Upper lobe of left lung (tissue), 6 donors: ENCODE data around the gene TGFB2. TPM values are rescaled to one million over a fixed set of nuclear protein-coding genes. Genes with fewer than 3 reads are reported as not detected.
A peak's percentile ranks its signal among the peaks of the same experiment; 100 is the strongest.

Experiments used
- ATAC-seq, 2 donors: fragments of 200-7000 bp; cut with Tn5 transposase; one replicate each; pipeline ENCODE4 v1.9.1; 2022; ENCODE audit warnings: mild to moderate bottlenecking in 2 of 2, moderate library complexity in 2 of 2; ENCODE audit not compliant: low FRiP score in 2 of 2
- DNase-seq, 2 donors: peaks; one replicate each; pipeline ENCODE4 v3.0.0-alpha.2; 2019 to 2020
- H3K27ac ChIP-seq, 4 donors: fragments of 200-600 bp; sonication (generic); one replicate each; pipeline ENCODE4 v1.5.1; 2016 to 2019
- H3K27me3 ChIP-seq, 4 donors: fragments of 200-600 bp; sonication (generic); one replicate each; pipeline ENCODE4 v1.5.1; 2017 to 2019
- H3K36me3 ChIP-seq, 4 donors: fragments of 200-600 bp; sonication (generic); one replicate each; pipeline ENCODE4 v1.5.1; 2016 to 2019
- H3K4me1 ChIP-seq, 4 donors: fragments of 200-600 bp; sonication (generic); one replicate each; pipeline ENCODE4 v1.5.1; 2018 to 2019
- H3K4me3 ChIP-seq, 4 donors: fragments of 200-600 bp; sonication (generic); one replicate each; pipeline ENCODE4 v1.5.1; 2017 to 2019; ENCODE audit warnings: mild to moderate bottlenecking in 2 of 4, moderate library complexity in 1 of 4
- H3K9me3 ChIP-seq, 4 donors: fragments of 200-600 bp; sonication (generic); one replicate each; pipeline ENCODE4 v1.5.1; 2018 to 2019
- CTCF ChIP-seq, 6 experiments: fragments of 450-650 bp in 4 of 6; fragments of 200-600 bp in 2 of 6; sonication (generic) in 2 of 6; IDR thresholded peaks; one replicate each; pipeline ENCODE4 v1.5.1; 2016 to 2019; ENCODE audit warnings: antibody characterized with exemption in 6 of 6
- EP300 ChIP-seq, 4 donors: sonication (generic); formaldehyde crosslinking; IDR thresholded peaks; one replicate each; pipeline ENCODE4 v1.5.1; 2017; ENCODE audit warnings: antibody characterized with exemption in 4 of 4, control low read depth in 2 of 4
- POLR2A ChIP-seq, 4 donors: fragments of 450-650 bp; IDR thresholded peaks; one replicate each; pipeline ENCODE4 v1.5.1; 2016 to 2017; ENCODE audit warnings: antibody characterized with exemption in 4 of 4, mild to moderate bottlenecking in 2 of 4
- POLR2AphosphoS5 ChIP-seq, 2 donors: sonication (generic); formaldehyde crosslinking; IDR thresholded peaks; one replicate each; pipeline ENCODE4 v1.5.1; 2017; ENCODE audit warnings: antibody characterized with exemption in 2 of 2
- WGBS, 2 donors: methylation state at CpG; one replicate each; pipeline ENCODE4 v1.1.5; 2017 to 2018; 5-methylcytosine and 5-hydroxymethylcytosine counted together
- total RNA-seq, 6 donors: library from RNA; depleted of rRNA in 4 of 6; stranded (reverse); fragments of >200 nt in 4 of 6; gene quantifications; one replicate each; pipeline versions ENCODE4 v1.1.0 to v1.2.1, GENCODE V29; 2016 to 2021
- donor health status: DM: no; HTN: no; CAD: no; lungs with moderate emphysema.
- donor health status: DM: no; HTN: yes; CAD: no; lungs with severe emphysema.

The TGFB2 gene
- total RNA-seq, 6 donors from 2014 or later: 4.2 to 13.7 (median 9.9) TPM

- ATAC-seq: no peak
- 67 to 80% methylated on average over 3 of the region's 3 CpGs for WGBS, 2 donors
Observed at GRCh38 chr1:218476385-218476784, 131.2 kb downstream of the TGFB2 start.

GRCh38 chr1:218478336-218478735 is 133.2 kb downstream of the TGFB2 start:
- H3K9me3 ChIP-seq: no peaks in the 10 kb centered on the region
- WGBS, 2 donors: 86 to 90% methylated on average over 4 of the region's 4 CpGs
- no peaks in the 10 kb centered on the region for H3K27me3 ChIP-seq

More at GRCh38 chr1:218476385-218476784, 131.2 kb downstream of the TGFB2 start:
- TF ChIP-seq CTCF (IDR thresholded peaks at IDR 0.05) (no peak), EP300 (IDR thresholded peaks at IDR 0.05) (no peak), POLR2A (IDR thresholded peaks at IDR 0.05) (no peak), POLR2AphosphoS5 (IDR thresholded peaks at IDR 0.05) (no peak)
- Histone ChIP-seq H3K36me3 (no peaks in the 10 kb centered on the region), H3K4me3 (no peak overlapping the region), H3K27me3 (no peaks in the 10 kb centered on the region), H3K4me1 (peaks cover 4 to 27% (median 12%) of the 10 kb centered on the region in 4 donors), H3K9me3 (no peaks in the 10 kb centered on the region), H3K27ac (no peak overlapping the region)
- DNase-seq: no peak

GRCh38 chr1:218479436-218480115 is 134.4 kb downstream of the TGFB2 start:
- Histone ChIP-seq H3K4me3 (no peak overlapping the region), H3K27ac (peak overlapping the region in 3 of 4 donors; percentile 15 to 42 (median 17)), H3K4me1 (peaks cover 6 to 20% (median 12%) of the 10 kb centered on the region in 4 donors), H3K27me3 (no peaks in the 10 kb centered on the region), H3K9me3 (no peaks in the 10 kb centered on the region), H3K36me3 (no peaks in the 10 kb centered on the region)
- ATAC-seq: no peak
- DNase-seq: no peak
- 31 to 58% methylated on average over 1 of the region's 1 CpG for WGBS, 2 donors
- TF ChIP-seq POLR2AphosphoS5 (IDR thresholded peaks at IDR 0.05): no peak
- peak in 1 of 4 donors; percentile 5 for TF ChIP-seq EP300 (IDR thresholded peaks at IDR 0.05)

More at GRCh38 chr1:218478336-218478735, 133.2 kb downstream of the TGFB2 start:
- TF ChIP-seq CTCF (IDR thresholded peaks at IDR 0.05) (no peak), POLR2A (IDR thresholded peaks at IDR 0.05) (no peak), POLR2AphosphoS5 (IDR thresholded peaks at IDR 0.05) (no peak)
- no peaks in the 10 kb centered on the region for H3K36me3 ChIP-seq
- H3K4me1 ChIP-seq: peaks cover 6 to 28% (median 12%) of the 10 kb centered on the region in 4 donors
- ATAC-seq: no peak
- H3K27ac ChIP-seq: no peak overlapping the region
- no peak for DNase-seq
- no peak overlapping the region for H3K4me3 ChIP-seq

- ATAC-seq (peak; percentile 62 to 80), DNase-seq (no peak)
- H3K27me3 ChIP-seq: no peaks in the 10 kb centered on the region
- peaks cover 6 to 20% (median 12%) of the 10 kb centered on the region in 4 donors for H3K4me1 ChIP-seq
- no peak overlapping the region for H3K4me3 ChIP-seq
- WGBS, 2 donors: 72 to 85% methylated on average over 3 of the region's 3 CpGs
- no peaks in the 10 kb centered on the region for H3K9me3 ChIP-seq
- H3K36me3 ChIP-seq: no peaks in the 10 kb centered on the region
- peak overlapping the region in 3 of 4 donors; percentile 15 to 42 (median 17) for H3K27ac ChIP-seq
- no peak for TF ChIP-seq POLR2AphosphoS5 (IDR thresholded peaks at IDR 0.05)
- no peak for TF ChIP-seq CTCF (IDR thresholded peaks at IDR 0.05)
- no peak for TF ChIP-seq EP300 (IDR thresholded peaks at IDR 0.05)
- no peak for TF ChIP-seq POLR2A (IDR thresholded peaks at IDR 0.05)
Observed at GRCh38 chr1:218480137-218480536, 135.0 kb downstream of the TGFB2 start.

GRCh38 chr1:218480588-218481099 is 135.5 kb downstream of the TGFB2 start:
- no peaks in the 10 kb centered on the region for H3K36me3 ChIP-seq
- no peaks in the 10 kb centered on the region for H3K9me3 ChIP-seq
- no peak for TF ChIP-seq CTCF (IDR thresholded peaks at IDR 0.05)
- peak in 1 of 4 donors; percentile 6 for TF ChIP-seq EP300 (IDR thresholded peaks at IDR 0.05)
- H3K4me3 ChIP-seq: no peak overlapping the region
- no peaks in the 10 kb centered on the region for H3K27me3 ChIP-seq
- 71 to 75% methylated on average over 1 of the region's 1 CpG for WGBS, 2 donors
- H3K4me1 ChIP-seq: peaks cover 6 to 20% (median 12%) of the 10 kb centered on the region in 4 donors
- DNase-seq: no peak
- H3K27ac ChIP-seq: peak overlapping the region in 3 of 4 donors; percentile 15 to 42 (median 17)
- peak in 1 of 2 donors; percentile 63 for ATAC-seq
